Measurements from ENCODE around the gene SHLD1. TPM values are rescaled to one million over a fixed set of nuclear protein-coding genes. Genes with fewer than 3 reads are reported as not detected.

SHLD1 gene
- polyA plus RNA-seq, 1 experiment, result 4.1 TPM

GRCh38 chr20:5886788-5887187 is 136.6 kb downstream of the SHLD1 start:
- no peak for DNase-seq (ENCODE audit: low read depth, low spot score)
- ChIA-PET POLR2A (no interaction called here), CTCF (no interaction called here)
- TF ChIP-seq CTCF (IDR thresholded peaks at IDR 0.05; ENCODE audit: low read depth, low read length), result no peak
- H3K4me3 ChIP-seq (ENCODE audit: low read depth, low read length), result no peak overlapping the region
- H3K9me3 ChIP-seq (ENCODE audit: control insufficient read depth, insufficient read depth, low read length), result no peaks in the 10 kb centered on the region
- peaks cover 15% of the 10 kb centered on the region for H3K27me3 ChIP-seq (ENCODE audit: control insufficient read depth, insufficient read depth, low read length)
- no peak overlapping the region for H3K27ac ChIP-seq (ENCODE audit: low read depth, low read length)

GRCh38 chr20:5887386-5887785 is 137.2 kb downstream of the SHLD1 start:
- H3K27me3 ChIP-seq (ENCODE audit: control insufficient read depth, insufficient read depth, low read length), result peaks cover 15% of the 10 kb centered on the region
- TF ChIP-seq CTCF (IDR thresholded peaks at IDR 0.05; ENCODE audit: low read depth, low read length), result no peak
- no peaks in the 10 kb centered on the region for H3K9me3 ChIP-seq (ENCODE audit: control insufficient read depth, insufficient read depth, low read length)
- POLR2A ChIA-PET, result no interaction called here
- no peak overlapping the region for H3K4me3 ChIP-seq (ENCODE audit: low read depth, low read length)
- CTCF ChIA-PET, result no interaction called here
- H3K27ac ChIP-seq (ENCODE audit: low read depth, low read length), result no peak overlapping the region
- no peak for DNase-seq (ENCODE audit: low read depth, low spot score)

GRCh38 chr20:5888041-5888440 is 137.8 kb downstream of the SHLD1 start:
- no peak for TF ChIP-seq CTCF (IDR thresholded peaks at IDR 0.05; ENCODE audit: low read depth, low read length)
- ChIA-PET POLR2A (no interaction called here), CTCF (no interaction called here)

GRCh38 chr20:5890773-5891441 is 140.7 kb downstream of the SHLD1 start:
- DNase-seq (ENCODE audit: low read depth, low spot score), result no peak
- Histone ChIP-seq H3K27me3 (ENCODE audit: control insufficient read depth, insufficient read depth, low read length) (peaks cover 7% of the 10 kb centered on the region), H3K4me3 (ENCODE audit: low read depth, low read length) (no peak overlapping the region), H3K9me3 (ENCODE audit: control insufficient read depth, insufficient read depth, low read length) (no peaks in the 10 kb centered on the region), H3K27ac (ENCODE audit: low read depth, low read length) (no peak overlapping the region)
- POLR2A ChIA-PET, result no interaction called here
- TF ChIP-seq CTCF (IDR thresholded peaks at IDR 0.05; ENCODE audit: low read depth, low read length), result no peak
- CTCF ChIA-PET, result no interaction called here

More at GRCh38 chr20:5888041-5888440, 137.8 kb downstream of the SHLD1 start:
- Histone ChIP-seq H3K27me3 (ENCODE audit: control insufficient read depth, insufficient read depth, low read length) (peaks cover 15% of the 10 kb centered on the region), H3K9me3 (ENCODE audit: control insufficient read depth, insufficient read depth, low read length) (no peaks in the 10 kb centered on the region), H3K4me3 (ENCODE audit: low read depth, low read length) (no peak overlapping the region), H3K27ac (ENCODE audit: low read depth, low read length) (no peak overlapping the region)
- DNase-seq (ENCODE audit: low read depth, low spot score), result no peak

- Histone ChIP-seq H3K9me3 (ENCODE audit: control insufficient read depth, insufficient read depth, low read length) (no peaks in the 10 kb centered on the region), H3K27ac (ENCODE audit: low read depth, low read length) (no peak overlapping the region), H3K27me3 (ENCODE audit: control insufficient read depth, insufficient read depth, low read length) (peaks cover 3% of the 10 kb centered on the region), H3K4me3 (ENCODE audit: low read depth, low read length) (no peak overlapping the region)
- CTCF ChIA-PET, result no interaction called here
- POLR2A ChIA-PET, result no interaction called here
- TF ChIP-seq CTCF (IDR thresholded peaks at IDR 0.05; ENCODE audit: low read depth, low read length), result no peak
- DNase-seq (ENCODE audit: low read depth, low spot score), result no peak
Observed at GRCh38 chr20:5893052-5893451, 142.9 kb downstream of the SHLD1 start.

Measured in AG04450 (cell line).